ENCODE results near the gene COPG1. TPM values are rescaled to one million over a fixed set of nuclear protein-coding genes. Genes with fewer than 3 reads are reported as not detected.

COPG1 gene
- total and polyA plus RNA-seq, 10 of the 15 experiments (the other 5 are each of a cell fraction or from before 2014, with no cell fraction given): 54.8 to 143 (median 91.2) TPM

DNA sequence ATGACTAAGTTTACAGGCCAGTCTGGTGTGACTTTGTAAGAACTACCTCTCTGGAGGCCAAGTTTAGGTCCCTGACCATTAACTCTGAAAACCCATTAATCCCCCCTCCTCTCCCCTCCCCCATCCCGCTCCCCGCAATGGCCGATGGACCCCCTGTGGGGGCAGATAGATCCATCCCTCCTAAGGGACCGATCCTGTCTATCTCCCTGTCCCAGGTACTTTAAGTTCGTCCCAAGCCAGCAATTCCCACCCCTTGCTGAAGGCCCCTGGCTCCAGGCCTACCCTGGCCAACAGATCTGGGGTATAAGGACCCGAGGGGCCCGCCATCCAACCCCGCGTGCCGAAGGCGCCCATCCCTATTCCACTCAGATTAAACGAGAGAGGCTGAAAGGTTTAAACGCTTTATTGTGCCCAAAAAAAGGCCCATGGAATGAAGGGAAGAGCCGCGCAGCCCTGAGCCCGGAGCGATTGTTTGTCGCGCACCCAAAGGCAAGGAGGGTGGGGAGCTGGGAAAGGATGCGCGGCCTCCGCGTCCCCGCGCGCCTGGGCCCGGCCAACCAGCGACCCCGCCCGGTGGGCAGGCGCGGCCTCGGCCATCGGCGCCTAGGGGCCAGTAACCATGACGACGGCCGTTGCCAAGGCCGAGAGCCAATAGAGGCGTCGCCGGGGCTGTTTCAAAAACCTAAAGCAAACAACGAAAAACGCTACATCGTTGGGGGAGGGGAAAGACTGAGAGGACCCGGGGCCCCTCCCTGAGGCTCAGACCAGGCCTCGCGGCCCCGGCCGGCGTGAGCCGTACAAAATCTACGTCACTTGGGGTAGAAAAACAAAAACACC, 65.2 kb downstream of the COPG1 start:
- peaks cover 24% of the 10 kb centered on the region for H3K4me1 ChIP-seq (ENCODE audit: control insufficient read depth, insufficient read depth, low read length)
- H3K9me3 ChIP-seq (replicated peaks; ENCODE audit: control insufficient read depth, insufficient read depth, low read length): no peaks in the 10 kb centered on the region
- RAD21 ChIA-PET (ENCODE audit: unreplicated experiment): interaction anchor here (0.7 to 3.9 kb wide), 9 partner anchors 25 to 152 kb away, joined by 3 to 31 read pairs (median 11); partner anchors contain the start of genes COPG1 and HMCES
- no peak overlapping the region for H3K27ac ChIP-seq (ENCODE audit: control insufficient read depth, insufficient read depth)
- peak overlapping the region; percentile 77; the same call in 1 of the 2 replicates for H3K9ac ChIP-seq (ENCODE audit: control insufficient read depth, insufficient read depth, low read length)
- no peaks in the 10 kb centered on the region; a peak in 1 of 4 replicates for H3K27me3 ChIP-seq (replicated peaks in 1 of 2; ENCODE audit: control insufficient read depth in 2 of 2, insufficient read depth in 2 of 2, low read length in 1 of 2)
- SMC1A ChIA-PET (ENCODE audit: uncharacterized antibody, unreplicated experiment): interaction anchor here (1.3 to 8.5 kb wide), 4 partner anchors 9 to 121 kb away, joined by 3 to 75 read pairs (median 6); no protein-coding TSS in a partner anchor
- 10% methylated on average over 51 of the region's 53 CpGs for WGBS (ENCODE audit: insufficient coverage, insufficient replicate concordance, low lambda C conversion rate, missing lambda C conversion rate)
- peak; percentile 42 for ATAC-seq
- in situ Hi-C loops (cut with MboI) (no loop called here), intact Hi-C loops (cut with micrococcal nuclease; ENCODE audit: unreplicated experiment) (loop anchor here (5.0 kb wide), 1 partner anchor 132 kb away; the partner anchor contains the start of gene CNBP)
- peak overlapping the region; percentile 88 for H3K4me3 ChIP-seq
- no TSS peak for BruUV-seq (replicated peaks)
- CTCF ChIA-PET: interaction anchor here (0.6 to 3.8 kb wide), 9 partner anchors 10 to 344 kb away, joined by 3 to 43 read pairs (median 4); partner anchors contain the start of gene COPG1
- POLR2A ChIA-PET: interaction anchor here (0.7 to 4.5 kb wide), 7 partner anchors 31 to 125 kb away, joined by 4 to 29 read pairs (median 15); partner anchors contain the start of genes COPG1, HMCES, IFT122 and MBD4
- DNase-seq (ENCODE audit: low read depth, low spot score): no peak
- H2AFZ ChIP-seq (ENCODE audit: control insufficient read depth, low read depth, low read length): no peak overlapping the region
- H4K20me1 ChIP-seq (ENCODE audit: control insufficient read depth, insufficient read depth): no peaks in the 10 kb centered on the region
- H3K79me2 ChIP-seq (ENCODE audit: control insufficient read depth, insufficient read depth, low read length): no peaks in the 10 kb centered on the region; the same call in 1 of the 2 replicates
- FAIRE-seq: no peak
- peak overlapping the region; percentile 87 for H3K4me2 ChIP-seq (ENCODE audit: control insufficient read depth, insufficient read depth)
- H3K36me3 ChIP-seq (ENCODE audit: control insufficient read depth in 2 of 2, insufficient read depth in 2 of 2, low read length in 1 of 2): no peaks in the 10 kb centered on the region
- TF ChIP-seq STAT3 (IDR thresholded peaks at IDR 0.05; ENCODE audit: low read depth, low read length) (no peak), HCFC1 (IDR thresholded peaks at IDR 0.05; ENCODE audit: low read length) (no peak), CREB1 (IDR thresholded peaks at IDR 0.05; ENCODE audit: low read depth) (peak; percentile 46; the same call in 1 of the 2 replicates), ZSCAN29 (IDR thresholded peaks at IDR 0.05) (0 out of 2 replicates have a peak, but pooled peaks have one; percentile 4), BACH1 (IDR thresholded peaks at IDR 0.05; ENCODE audit: borderline replicate concordance) (peak; percentile 83; the same call in 1 of the 2 replicates), RELA (IDR thresholded peaks at IDR 0.05; ENCODE audit: borderline replicate concordance, partially characterized antibody) (no peak), BMI1 (IDR thresholded peaks at IDR 0.05; ENCODE audit: borderline replicate concordance) (peak; percentile 97), CEBPB (IDR thresholded peaks at IDR 0.05; ENCODE audit: borderline replicate concordance in 1 of 2, low read depth in 2 of 2, low read length in 2 of 2) (no peak), POU2F2 (IDR thresholded peaks at IDR 0.05; ENCODE audit: borderline replicate concordance, low read depth, low read length) (no peak), MTA2 (IDR thresholded peaks at IDR 0.05; ENCODE audit: low read depth) (no peak), GATAD2B (conservative IDR thresholded peaks at IDR 0.05; ENCODE audit: low read depth) (peak; percentile 36; the same call in 1 of the 2 replicates), ZBED1 (IDR thresholded peaks at IDR 0.05; ENCODE audit: borderline replicate concordance) (no peak), RUNX3 (IDR thresholded peaks at IDR 0.05; ENCODE audit: low read length) (no peak), CBX3 (IDR thresholded peaks at IDR 0.05; ENCODE audit: borderline replicate concordance, low read depth) (no peak), SPI1 (IDR thresholded peaks at IDR 0.05; ENCODE audit: borderline replicate concordance, insufficient read depth, low read depth, low read length) (no peak), EP300 (IDR thresholded peaks at IDR 0.05; ENCODE audit: borderline replicate concordance in 1 of 2, control insufficient read depth in 1 of 2, low read depth in 2 of 2, low read length in 2 of 2) (0 out of 4 replicates have a peak, but pooled peaks of 1 of the 2 experiments have one; percentile 10)
- TF ChIP-seq, protein P1, sequence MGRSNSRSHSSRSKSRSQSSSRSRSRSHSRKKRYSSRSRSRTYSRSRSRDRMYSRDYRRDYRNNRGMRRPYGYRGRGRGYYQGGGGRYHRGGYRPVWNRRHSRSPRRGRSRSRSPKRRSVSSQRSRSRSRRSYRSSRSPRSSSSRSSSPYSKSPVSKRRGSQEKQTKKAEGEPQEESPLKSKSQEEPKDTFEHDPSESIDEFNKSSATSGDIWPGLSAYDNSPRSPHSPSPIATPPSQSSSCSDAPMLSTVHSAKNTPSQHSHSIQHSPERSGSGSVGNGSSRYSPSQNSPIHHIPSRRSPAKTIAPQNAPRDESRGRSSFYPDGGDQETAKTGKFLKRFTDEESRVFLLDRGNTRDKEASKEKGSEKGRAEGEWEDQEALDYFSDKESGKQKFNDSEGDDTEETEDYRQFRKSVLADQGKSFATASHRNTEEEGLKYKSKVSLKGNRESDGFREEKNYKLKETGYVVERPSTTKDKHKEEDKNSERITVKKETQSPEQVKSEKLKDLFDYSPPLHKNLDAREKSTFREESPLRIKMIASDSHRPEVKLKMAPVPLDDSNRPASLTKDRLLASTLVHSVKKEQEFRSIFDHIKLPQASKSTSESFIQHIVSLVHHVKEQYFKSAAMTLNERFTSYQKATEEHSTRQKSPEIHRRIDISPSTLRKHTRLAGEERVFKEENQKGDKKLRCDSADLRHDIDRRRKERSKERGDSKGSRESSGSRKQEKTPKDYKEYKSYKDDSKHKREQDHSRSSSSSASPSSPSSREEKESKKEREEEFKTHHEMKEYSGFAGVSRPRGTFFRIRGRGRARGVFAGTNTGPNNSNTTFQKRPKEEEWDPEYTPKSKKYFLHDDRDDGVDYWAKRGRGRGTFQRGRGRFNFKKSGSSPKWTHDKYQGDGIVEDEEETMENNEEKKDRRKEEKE (IDR thresholded peaks at IDR 0.05): 0 out of 2 replicates have a peak, but pooled peaks have one; percentile 14
